ENCODE data around the gene HEPACAM2. TPM values are rescaled to one million over a fixed set of nuclear protein-coding genes. Genes with fewer than 3 reads are reported as not detected.

HEPACAM2 gene
- polyA plus RNA-seq, 1 of the 3 experiments (the other 2 are of a cell fraction): not detected

GRCh38 chr7:93231799-93232672, 5.8 kb upstream of the HEPACAM2 start, which contains the start of gene VPS50:
Gene VPS50, plus strand, starts transcription at chr7:93232366. Its CDS starts 102 bp downstream, at chr7:93232468.
- Histone ChIP-seq H3K4me2 (peak within 1 kb of the TSS; percentile 86), H3K9me3 (no peaks in the 10 kb centered on the region), H3K9me2 (no peaks in the 10 kb centered on the region), H3K4me3 (ENCODE audit: low read depth in 2 of 2, low read length in 1 of 2) (peak within 1 kb of the TSS; percentile 83 to 92), H3K9ac (peak within 1 kb of the TSS; percentile 61), H3F3A (replicated peaks; ENCODE audit: insufficient read depth) (no peaks in the 10 kb centered on the region), H3K27ac (ENCODE audit: low read depth in 2 of 2, low read length in 1 of 2) (peak within 1 kb of the TSS in 1 of 2 experiments; percentile 55; a peak in 1 of 4 replicates), H2AFZ (ENCODE audit: low read depth) (peak within 1 kb of the TSS; percentile 99), H3K79me2 (ENCODE audit: insufficient read depth) (peaks cover 30% of the 10 kb centered on the region), H3K36me3 (replicated peaks in 1 of 2; ENCODE audit: control insufficient read depth in 1 of 2, insufficient read depth in 2 of 2, low read length in 1 of 2) (no peaks in the 10 kb centered on the region), H3K4me1 (ENCODE audit: control insufficient read depth in 1 of 2, insufficient read depth in 2 of 2, low read depth in 1 of 2, low read length in 1 of 2) (peaks cover 7 to 17% of the 10 kb centered on the region in 2 experiments; a peak in 2 of 4 replicates), H3K27me3 (ENCODE audit: insufficient read depth) (no peaks in the 10 kb centered on the region), H4K20me1 (ENCODE audit: insufficient read depth) (no peaks in the 10 kb centered on the region)
- peak; percentile 90 for DNase-seq
- POLR2A ChIA-PET: no interaction called here
- under 1% methylated on average over 40 of the region's 40 CpGs for WGBS (ENCODE audit: low lambda C conversion rate)
- CTCF ChIA-PET: interaction anchor here (0.6 to 2.7 kb wide), 7 partner anchors 9 to 537 kb away, joined by 3 to 26 read pairs (median 4); no protein-coding TSS in a partner anchor
- TF ChIP-seq SMC3 (IDR thresholded peaks at IDR 0.05; ENCODE audit: low read depth, low read length): no peak
- peak in 1 of 2 experiments; percentile 36; a peak in 1 of 4 replicates for TF ChIP-seq EP300 (IDR thresholded peaks at IDR 0.05; ENCODE audit: borderline replicate concordance in 1 of 2, low read depth in 1 of 2, low read length in 1 of 2)
- no peak for TF ChIP-seq FOSL2 (IDR thresholded peaks at IDR 0.05; ENCODE audit: borderline replicate concordance, low read depth)
- no peak for TF ChIP-seq NRF1 (IDR thresholded peaks at IDR 0.05; ENCODE audit: low read depth, low read length)
- peak; percentile 99 for TF ChIP-seq YY1 (IDR thresholded peaks at IDR 0.05; ENCODE audit: low read depth)
- peak; percentile 54 for TF ChIP-seq TCF12 (IDR thresholded peaks at IDR 0.05)
- TF ChIP-seq USF2 (IDR thresholded peaks at IDR 0.05; ENCODE audit: borderline replicate concordance, low read depth, low read length): peak; percentile 96
- TF ChIP-seq JUND (IDR thresholded peaks at IDR 0.05): no peak
- TF ChIP-seq TAF1 (IDR thresholded peaks at IDR 0.05; ENCODE audit: borderline replicate concordance, low read depth, low read length): peak; percentile 83
- TF ChIP-seq CTCF (IDR thresholded peaks at IDR 0.05): peak; percentile 7
- TF ChIP-seq USF1 (IDR thresholded peaks at IDR 0.05; ENCODE audit: borderline replicate concordance, low read depth): peak; percentile 100
- no peak for TF ChIP-seq EZH2phosphoT487 (IDR thresholded peaks at IDR 0.05; ENCODE audit: borderline replicate concordance, low read depth)
- TF ChIP-seq ZBTB33 (IDR thresholded peaks at IDR 0.05; ENCODE audit: borderline replicate concordance, low read depth): no peak
- 0 out of 2 replicates have a peak, but pooled peaks have one; percentile 9 for TF ChIP-seq REST (IDR thresholded peaks at IDR 0.05; ENCODE audit: low read depth, low read length)
- TF ChIP-seq POLR2AphosphoS5 (IDR thresholded peaks at IDR 0.05; ENCODE audit: low read depth, low read length): peak; percentile 96
- TF ChIP-seq CHD2 (IDR thresholded peaks at IDR 0.05; ENCODE audit: low read length, partially characterized antibody): peak; percentile 88
- TF ChIP-seq FOXM1 (IDR thresholded peaks at IDR 0.05; ENCODE audit: low read depth): no peak
- TF ChIP-seq MAX (IDR thresholded peaks at IDR 0.05; ENCODE audit: low read depth): peak; percentile 91
- TF ChIP-seq RCOR1 (IDR thresholded peaks at IDR 0.05; ENCODE audit: low read length): no peak
- no peak for TF ChIP-seq IRF3 (IDR thresholded peaks at IDR 0.05; ENCODE audit: low read depth, low read length)
- peak; percentile 86 for TF ChIP-seq ELF1 (IDR thresholded peaks at IDR 0.05)

Measured in SK-N-SH (cell line).